Ecto neural progenitor cell (in vitro differentiated cells): ENCODE results near the gene ITPA.

ENCODE experiments used
- DNase-seq: peaks from one replicate; pipeline ENCODE4 v3.0.0-alpha.2; 2018; ENCODE audit warnings: low spot score

Gene ITPA

DNA sequence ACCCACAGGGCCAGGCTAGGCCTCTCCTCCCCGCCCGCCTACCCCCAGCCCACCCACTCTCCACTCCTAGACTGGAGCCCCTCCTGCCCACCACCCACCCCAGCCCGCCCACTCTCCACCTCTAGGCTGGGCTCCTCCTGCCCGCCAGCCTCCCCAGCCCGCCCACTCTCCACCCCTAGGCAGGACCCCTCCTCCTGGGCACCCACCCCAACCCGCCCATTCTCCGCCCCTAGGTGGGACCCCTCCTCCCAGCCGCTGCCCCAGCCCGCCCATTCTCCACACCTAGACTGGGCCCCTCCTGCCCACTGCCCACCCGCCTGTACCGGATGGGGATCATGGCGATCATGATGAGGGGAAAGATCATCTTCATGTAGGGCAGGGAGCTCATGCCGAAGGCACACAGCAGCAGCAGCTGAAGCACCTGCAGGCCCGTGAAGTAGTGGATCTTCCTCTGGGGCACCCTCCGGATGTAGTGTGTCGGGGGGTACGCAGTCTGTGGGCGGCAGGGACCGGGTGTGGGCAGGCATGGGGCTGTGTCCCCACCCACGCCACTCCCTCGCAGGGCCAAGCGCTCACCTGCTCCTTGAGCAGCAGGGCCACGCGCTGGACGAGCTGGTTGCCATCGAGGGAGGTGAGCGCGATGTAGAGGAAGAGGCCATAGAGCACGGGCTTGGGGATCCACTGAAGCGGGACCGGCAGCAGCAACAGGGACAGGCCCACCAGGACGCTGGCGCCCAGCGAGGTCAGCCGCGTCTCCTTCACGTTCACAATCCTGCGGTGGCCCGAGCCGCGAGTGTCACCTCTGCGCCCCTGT lies 18.8 kb downstream of the ITPA start:
- DNase-seq, result no peak

DNA sequence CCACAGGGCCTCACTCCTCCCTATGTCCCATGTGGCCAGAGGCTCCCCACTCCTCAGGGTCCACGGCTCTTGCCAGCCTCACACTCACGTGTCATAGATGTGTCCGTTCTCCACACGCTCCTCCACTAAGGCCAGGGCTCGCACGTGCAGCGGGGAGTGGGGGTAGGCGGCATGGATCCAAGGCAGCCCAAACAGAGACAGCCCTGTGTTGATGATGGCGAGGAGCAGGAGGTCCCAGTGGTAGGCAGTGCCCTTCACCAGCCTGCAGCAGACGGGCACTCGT lies 19.4 kb downstream of the ITPA start:
- no peak for DNase-seq

DNA sequence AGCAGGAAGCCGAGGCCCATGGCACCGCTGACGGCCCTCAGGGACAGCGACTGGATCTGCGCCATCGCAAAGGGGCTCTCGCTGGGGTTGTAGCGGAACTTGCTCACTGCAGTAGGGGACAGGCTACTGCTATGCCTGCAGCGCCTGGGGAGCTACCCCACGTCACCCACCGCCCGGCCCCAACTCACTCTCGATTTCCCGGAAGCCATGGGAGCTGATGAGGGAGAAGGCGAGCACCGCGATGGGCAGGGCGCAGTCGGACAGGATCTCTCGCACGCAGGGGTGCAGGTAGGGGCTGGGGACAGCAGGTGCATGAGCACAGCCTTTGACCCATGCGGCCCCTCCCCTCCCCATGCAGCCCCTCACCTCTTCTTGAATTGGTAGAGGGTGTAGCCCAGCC lies 19.9 kb downstream of the ITPA start:
- no peak for DNase-seq

DNA sequence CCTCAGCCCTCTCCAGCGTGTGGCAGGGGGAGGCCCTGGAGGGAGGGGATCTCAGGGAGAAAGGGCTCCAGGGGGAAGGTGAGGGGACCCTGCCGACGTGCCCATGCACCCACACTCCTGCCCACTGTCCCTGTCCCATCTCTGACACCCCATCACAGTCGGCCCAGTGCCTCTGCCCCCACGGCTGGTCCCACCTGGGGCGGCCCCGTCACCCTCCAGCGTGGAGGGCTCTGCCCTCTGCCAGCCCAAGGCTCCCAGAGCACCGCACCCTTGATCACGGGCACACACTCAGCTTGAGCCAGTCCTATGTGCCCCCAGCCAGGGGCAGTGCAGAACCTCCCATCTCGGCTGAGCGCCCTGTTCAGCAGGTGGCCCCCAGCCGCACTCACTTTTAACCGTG lies 20.5 kb downstream of the ITPA start:
- DNase-seq, result no peak

DNA sequence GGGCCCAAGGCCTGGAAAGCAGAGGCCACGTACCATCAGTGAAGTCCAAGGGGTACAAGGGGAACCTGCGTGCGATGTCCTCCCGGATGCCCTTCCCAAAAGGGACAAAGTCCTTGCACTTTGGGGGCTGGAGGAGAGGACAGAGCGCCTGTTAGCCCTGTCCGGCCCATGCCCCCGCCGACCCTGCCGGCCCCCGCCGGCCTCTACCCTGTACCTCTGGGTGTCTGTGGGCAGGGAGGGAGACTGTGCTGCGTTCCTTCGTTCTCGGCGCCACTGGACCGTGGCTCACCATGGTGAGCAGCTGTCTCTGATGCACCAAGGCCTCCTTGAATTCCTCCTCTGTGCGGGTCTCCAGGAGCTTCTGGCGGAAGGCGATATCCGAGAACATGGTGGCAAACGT lies 21.8 kb downstream of the ITPA start:
- no peak for DNase-seq

DNA sequence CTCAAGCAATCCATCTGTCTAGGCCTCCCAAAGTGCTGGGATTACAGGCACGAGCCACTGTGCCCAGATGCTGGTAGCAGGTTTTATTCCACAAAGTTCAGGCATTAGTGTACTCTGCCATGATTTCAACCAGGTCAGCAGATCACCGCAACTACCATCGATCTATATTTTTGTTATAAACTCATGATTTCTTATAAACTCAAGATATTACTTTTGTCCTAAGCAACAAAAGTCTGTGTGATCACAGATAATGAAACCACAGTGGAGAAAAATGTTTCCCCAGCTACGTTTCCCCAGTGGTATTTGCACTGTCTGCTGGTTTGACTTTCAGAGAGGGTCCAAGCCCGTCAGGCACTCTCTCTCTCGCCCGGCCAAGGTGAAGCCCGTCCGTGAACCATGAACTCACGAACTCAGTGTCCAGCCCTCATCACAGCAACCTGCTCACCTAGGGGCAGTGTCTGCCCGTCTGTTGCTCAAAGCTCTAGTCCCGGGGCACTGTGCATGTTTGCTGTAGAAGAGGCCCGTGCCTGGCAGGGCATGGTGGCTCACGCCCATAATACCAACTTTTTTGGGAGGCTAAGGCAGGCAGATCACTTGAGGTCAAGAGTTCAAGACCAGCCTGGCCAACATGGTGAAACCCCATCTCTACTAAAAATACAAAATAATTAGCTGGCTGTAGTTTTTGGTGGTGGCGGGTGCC lies 22.7 kb downstream of the ITPA start:
- no peak for DNase-seq

DNA sequence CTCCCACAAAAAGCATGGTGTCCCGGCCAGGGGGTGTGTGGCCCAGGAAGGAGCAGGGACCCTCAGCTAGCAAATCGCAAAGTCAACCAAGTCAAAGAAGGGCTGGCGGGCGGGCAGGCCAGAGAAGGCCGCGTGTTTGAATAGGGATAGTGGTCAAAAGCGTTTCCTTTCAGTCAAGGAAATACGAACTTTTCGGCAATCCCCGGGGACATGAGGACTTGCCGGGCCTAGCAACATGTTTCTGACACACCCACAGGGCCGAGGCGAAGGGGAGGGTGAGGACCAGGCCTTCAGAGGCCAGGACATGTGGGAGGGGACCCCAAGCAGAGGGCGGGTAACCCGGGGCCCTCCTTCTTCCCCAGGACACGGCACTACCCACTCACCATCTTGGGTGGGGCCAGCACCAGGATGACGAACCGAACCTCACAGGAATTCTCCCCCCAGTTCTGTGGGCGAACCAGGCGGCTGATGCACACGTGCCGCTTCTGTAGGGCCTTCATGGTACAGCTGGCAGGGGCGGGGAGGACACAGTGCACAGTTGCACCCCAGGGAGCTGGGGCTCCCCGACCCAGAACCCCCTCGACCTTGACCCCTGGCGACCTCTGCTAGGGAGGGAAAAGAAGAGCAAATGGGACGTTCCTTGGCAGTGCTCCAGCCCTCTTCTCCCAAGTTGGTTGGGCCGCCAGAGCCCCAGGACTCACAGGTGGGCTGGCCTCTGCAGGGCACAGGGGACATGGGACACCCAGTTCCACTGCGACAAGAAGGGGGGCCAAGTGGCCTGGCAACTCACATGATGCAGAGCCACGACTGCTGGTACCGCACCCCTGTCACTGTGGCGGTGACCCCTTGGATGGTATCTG lies 24.1 kb downstream of the ITPA start:
- no peak for DNase-seq

DNA sequence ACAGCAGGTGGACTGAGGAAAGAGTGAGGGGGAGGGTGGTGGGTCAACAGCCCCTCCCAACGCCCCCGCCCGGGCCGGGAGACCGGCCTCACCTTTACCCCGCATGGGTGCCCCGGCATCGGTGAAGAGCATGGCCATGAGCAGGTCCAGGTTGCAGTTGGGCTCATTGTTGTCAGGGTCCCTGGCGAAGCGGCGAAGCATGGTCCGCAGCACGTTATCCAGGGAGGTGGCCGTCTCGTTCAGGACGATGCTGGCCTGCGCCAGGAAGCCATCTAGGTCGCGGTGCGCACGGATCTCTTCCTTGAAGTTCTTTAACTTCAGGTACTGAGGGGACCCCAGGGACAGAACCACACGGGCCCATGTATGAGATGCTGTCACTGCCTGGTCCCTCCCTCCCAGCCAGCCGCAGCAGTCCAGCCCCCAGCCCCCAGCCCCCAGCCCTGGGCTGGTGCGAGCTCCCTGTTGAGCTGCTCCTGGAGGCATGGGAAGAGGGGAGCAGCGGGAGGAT lies 24.7 kb downstream of the ITPA start:
- no peak for DNase-seq

DNA sequence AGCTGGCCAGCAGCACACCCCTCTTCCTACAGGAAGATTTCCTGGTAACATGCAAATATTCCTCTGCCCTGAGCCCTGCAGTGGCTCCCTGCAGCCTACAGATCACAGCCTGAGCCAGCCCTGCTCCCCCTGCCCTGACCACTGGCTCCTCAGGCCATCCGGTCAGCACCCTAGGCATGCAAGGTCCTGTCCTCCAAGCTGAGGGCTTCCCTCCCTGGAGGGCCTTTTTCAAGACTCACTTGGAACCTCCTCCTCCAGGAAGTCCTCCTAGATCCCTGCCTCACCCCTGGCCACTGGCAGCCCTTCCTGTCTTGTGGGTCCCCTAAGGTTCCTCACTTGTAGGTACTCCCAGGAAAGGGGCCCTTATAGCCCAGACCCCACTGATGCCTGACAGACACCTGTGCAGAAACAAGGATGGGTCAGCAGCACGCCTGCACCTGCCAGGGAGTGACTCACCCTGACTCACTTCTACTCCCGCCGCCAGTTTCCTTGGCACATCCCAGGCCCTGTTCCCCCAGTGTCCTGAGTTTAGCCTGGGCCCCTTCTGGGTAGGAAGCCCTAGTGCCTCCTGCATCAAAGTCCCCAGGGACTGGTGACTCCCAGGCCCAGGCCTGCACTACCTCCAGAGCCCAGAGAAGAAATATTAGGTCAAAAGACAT lies 26.5 kb downstream of the ITPA start:
- DNase-seq, result no peak

DNA sequence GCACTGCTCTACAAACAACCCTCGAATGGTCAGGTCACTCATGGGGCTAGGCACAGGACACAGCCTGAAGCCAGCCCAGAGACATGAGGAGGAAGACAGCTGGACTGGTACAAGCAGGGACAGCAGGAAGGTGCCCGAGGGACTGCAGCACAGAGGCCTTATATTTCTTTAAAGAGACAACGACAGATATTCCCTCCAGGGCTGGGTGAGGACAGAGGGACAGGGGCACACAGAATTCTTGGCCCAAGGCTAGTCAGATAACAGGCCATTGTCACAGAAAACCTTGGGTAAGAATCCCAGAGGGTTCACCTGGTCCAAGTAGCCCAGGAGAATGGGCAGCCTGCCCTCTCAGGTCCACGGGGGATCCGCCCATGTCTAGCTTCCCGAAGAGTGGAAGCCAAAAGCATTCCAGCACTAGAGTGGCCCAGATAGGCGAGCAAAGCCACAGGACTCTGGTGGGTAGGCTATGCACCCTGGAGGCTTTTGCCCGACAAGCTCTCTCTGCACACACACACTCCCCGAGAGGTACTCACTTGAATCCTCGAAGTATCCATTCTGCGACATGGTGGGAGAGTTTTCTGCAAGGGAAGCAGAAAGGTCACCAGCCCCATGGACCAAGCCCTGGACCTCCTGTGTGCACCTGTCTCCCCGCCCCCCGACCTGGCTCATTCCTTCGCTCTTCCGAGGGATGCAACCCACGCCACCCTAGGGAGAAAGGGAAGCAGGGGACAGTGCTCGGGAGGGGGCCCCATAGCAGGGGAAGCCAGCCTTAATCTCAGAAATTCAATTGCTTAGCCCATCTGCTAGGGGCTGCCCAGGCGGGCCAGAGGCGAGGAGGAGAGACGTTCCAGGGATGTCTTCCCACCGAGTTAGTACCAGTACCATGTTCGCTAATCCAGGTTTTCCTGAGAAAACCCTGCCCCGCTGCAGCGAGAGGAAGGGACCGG lies 28.0 kb downstream of the ITPA start:
- DNase-seq, result no peak

DNA sequence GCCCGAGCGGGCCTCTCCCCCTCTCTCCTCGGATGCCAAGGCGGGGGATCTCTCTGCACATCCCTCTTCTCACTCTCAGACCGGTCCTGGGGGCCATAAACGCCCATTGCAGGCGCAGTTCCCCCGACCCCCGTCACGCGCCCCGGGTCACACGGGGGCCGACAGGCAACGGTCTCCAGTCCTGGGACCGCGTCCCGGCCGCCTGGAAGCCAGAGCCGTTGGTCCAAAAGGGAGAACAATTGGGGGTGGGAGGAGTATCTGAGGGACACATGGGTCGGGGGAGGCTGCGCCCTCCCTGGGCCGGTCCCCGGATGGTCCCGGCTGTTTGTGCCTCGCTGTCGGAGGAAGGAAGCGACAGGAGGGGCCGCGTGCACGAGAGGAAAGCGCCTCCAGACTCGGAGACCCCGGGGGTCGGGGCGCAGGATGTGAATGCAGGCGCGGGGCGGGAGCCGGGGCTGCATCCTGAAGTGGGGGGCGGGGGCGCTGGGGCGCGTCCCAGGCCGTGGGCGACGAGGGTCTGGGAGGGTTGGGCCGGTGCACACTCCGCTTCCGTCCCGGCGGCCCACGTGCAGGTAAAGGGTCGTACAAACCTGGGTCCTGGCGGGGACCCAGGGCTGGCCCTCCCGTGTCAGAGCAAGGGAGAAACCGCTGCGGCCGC lies 28.8 kb downstream of the ITPA start:
- no peak for DNase-seq

DNA sequence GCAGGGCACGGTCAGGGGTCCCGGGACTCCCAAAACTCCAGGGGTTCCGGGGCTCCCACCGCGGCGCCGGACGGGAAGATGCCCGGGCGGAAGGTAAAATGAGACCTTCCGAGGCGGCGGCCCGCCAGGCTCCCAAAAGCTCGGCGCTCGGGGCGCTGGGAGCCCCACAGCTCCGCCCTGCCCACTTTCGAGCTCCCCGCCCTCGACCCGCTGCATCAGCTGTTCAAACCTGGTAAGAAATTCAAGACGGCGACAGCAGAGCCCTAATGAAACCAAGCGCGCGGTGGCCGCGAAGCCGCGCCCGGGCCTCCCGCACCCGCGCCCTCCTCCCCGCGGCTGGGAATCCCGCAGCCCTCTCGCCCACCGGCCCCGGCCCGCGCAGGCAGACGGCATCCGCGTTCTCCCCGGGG lies 29.3 kb downstream of the ITPA start:
- DNase-seq, result peak; percentile 63

DNA sequence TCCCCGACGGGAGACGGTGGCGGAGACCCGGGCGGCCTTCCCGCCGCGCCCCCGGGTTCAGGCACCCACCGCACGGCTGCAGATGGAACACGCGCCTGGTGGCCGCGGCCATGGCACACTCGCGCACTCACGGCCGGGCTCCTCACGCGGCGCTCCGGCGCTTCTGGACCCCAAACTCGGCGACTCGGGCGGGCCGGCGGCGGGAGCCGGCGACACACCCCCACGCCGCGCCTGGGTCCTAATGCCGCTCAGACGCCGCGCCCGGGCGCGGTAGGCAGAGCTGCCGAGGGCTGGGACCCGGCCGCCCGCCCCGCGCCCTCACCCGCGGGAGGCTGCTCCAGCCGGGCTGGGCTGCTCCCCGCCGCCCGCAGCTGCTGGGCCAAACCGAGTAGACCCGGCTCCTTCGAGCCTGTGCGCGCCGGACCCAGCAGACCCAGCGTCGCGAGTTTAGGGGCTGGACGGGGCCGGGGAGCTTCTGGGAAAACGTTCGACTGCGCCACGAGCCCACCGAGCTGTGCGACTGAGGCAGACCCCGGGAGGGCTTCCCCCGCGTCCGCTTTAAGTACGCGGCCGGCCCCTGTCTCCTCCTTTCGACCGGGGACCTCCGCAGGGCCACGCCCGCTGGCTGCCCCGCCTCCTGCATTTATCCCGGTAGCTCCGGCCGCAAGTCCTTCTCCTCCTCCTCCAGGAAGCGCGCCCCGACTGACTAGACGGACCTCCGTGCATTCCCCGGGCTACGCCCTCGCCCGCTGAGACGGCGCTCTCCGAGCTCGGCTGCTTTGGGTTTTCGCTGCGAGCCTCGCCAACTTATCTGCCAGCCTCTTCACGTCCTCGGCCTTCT lies 29.9 kb downstream of the ITPA start, which contains the start of gene SLC4A11:
SLC4A11 (minus strand) TSS at position 165 of the 841 bp plus-strand sequence; CDS start at position 112, 53 bp downstream.
- DNase-seq, result peak; percentile 70

DNA sequence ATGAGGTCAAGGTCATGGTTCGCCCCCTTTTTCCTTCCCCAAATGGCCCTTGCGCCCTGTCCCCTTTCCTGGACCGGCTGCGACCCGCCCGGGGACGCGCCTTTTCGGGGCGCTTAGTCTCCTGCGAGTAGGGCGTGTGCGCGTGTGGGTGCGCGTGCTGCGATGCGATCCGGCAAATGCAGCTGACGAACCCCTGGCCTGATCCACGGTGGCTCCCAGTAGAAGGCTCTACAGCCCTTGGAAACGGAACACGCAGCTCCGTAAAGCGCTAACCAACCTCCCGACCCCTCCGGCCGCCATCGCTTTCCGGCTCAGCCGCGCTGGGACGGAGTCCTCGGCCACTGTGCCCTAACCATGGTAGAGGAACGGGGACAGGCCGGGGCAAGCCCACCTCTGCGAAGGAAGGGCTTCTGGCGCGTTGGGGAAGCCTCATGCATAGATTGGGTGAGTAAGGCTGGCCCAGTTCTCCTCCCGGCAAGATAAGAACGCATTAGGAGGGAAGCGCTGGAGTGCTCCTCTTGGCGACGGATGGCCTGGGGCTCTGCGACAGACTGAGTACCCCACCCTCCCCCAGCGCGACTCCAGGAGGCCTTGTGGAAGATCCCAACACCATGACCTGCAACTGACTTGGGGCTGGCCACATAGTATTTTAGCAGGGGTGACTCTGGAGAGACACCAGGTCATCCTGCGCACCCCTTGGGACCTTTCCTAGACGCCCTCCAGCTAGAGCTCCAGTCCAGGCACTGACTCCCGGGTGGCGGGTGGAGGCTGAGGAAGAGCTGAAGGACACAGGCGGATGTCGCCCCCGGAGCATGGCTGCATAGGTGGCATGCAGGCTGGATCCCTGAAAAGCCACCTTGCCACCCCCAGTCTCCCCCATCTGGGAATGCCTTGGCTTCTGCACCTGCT lies 30.8 kb downstream of the ITPA start:
- no peak for DNase-seq

DNA sequence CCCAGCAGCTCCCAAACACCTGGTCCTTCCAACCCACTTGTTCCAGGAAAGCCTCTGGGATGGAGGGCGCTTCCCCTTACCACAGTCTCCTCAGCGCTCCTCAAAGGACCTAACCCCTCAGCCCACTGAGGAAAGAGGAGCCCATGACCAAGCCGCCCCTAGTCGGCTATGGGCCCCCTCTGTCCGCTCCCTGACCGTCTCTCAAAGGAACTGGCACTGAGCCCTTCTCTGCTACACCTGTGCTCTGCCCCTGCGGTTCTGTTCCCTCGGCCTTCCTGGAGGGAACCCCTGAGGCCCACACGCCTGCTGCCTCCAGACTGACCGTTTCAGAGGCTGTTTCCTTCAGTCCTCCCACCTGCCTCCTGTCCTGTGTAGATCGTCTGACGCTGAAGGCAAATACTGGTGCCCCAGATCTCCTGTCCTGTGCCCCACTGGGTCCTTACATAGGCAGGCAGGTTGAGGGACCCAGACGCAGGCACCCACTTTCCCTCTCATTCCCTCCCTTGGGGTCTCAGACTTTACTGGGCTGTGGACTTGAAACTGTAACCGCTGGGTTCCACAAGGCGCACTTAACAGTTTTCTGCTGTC lies 31.6 kb downstream of the ITPA start:
- DNase-seq, result no peak

DNA sequence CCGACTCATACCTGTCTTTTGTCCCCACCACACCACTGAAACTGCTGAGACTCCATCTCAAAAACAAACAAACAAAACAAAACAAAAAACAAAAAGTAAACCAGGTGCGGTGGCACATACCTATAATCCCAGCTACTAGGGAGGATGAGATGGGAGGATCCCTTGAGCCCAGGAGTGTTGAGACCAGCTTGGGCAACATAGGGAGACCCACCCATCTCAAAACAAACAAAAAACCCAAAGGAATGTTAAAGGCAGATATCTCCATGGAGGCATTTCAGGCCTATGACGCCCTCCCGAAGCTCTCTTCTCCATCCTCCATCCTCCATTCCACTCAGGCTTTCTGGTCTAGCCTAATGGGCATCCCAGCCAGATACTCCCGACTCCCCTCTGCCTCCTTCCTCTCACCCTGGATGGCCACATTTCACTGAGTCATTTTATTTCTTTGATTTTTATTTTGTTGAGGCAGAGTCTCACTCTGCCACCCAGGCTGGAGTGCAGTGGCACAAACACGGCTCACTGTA lies 32.9 kb downstream of the ITPA start:
- DNase-seq, result no peak

DNA sequence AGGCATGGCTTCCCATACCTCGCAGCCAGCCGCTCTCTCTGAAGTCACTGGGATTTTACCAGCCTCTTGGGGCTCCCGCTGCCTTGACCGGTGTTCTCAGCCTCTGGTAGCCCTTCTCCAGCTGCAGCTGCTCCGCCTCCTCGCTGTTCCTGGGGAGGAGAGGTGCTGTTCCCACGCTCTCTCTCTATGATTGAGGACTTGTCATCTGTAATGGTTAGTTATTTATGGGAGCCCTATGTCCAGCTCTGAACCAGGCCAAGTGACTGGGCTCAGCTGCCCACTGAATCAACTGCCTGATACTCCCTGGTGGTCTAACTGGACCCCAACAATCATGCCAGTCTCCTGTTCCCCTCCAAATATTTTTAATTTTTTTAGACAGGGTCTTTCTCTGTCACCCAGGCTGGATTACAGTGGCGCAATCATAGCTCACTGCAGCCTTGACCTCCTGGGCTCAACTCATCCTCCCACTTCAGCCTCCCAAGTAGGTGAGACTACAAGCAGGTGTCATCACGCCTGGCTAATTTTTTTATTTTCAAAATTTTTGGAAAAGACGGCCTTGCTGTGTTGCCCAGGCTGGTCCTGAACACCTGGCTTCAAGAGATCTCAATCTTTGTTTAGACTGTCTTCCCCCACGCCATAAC lies 34.5 kb downstream of the ITPA start:
- DNase-seq, result no peak
